Retinal pigment epithelial cell (primary cell): ENCODE measurements around the gene CNPY1.

Experiments used
- DNase-seq: peaks from one replicate; pipeline ENCODE4 v3.0.0-alpha.2; 2010; ENCODE audit warnings: low read depth
- H3K4me3 ChIP-seq: 2 replicates; pipeline ENCODE4 v1.5.1; 2011; ENCODE audit warnings: mild to moderate bottlenecking, low read length, control low read depth, moderate library complexity
- TF ChIP-seq, protein P1 (sequence below): conservative IDR thresholded peaks from 2 replicates; pipeline ENCODE4 v1.5.1; 2011; ENCODE audit warnings: low read depth, low read length, control low read depth, inconsistent platforms

Gene CNPY1

DNA sequence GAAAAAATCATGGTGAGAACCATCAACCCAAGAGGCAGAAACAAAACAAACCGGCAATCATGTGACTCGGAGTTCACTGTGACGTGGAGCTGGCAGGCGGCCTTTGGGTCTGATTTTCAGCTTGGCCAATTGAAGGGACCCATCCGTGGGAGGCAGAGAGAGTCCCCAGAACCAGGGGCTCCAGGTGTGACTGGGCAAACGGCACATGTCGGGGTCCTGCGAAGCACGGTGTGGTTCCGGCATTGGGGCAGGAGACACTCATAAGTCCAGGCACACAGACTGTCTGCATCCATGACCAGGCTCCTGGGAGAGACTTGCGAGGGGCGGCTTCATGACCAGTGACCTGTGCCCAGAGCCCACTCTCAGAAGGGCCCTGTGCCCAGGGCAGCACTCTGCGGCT lies 12.6 kb upstream of the CNPY1 start:
- no peak for DNase-seq
- TF ChIP-seq, protein P1, sequence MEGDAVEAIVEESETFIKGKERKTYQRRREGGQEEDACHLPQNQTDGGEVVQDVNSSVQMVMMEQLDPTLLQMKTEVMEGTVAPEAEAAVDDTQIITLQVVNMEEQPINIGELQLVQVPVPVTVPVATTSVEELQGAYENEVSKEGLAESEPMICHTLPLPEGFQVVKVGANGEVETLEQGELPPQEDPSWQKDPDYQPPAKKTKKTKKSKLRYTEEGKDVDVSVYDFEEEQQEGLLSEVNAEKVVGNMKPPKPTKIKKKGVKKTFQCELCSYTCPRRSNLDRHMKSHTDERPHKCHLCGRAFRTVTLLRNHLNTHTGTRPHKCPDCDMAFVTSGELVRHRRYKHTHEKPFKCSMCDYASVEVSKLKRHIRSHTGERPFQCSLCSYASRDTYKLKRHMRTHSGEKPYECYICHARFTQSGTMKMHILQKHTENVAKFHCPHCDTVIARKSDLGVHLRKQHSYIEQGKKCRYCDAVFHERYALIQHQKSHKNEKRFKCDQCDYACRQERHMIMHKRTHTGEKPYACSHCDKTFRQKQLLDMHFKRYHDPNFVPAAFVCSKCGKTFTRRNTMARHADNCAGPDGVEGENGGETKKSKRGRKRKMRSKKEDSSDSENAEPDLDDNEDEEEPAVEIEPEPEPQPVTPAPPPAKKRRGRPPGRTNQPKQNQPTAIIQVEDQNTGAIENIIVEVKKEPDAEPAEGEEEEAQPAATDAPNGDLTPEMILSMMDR = no peak
- no peak overlapping the region for H3K4me3 ChIP-seq

DNA sequence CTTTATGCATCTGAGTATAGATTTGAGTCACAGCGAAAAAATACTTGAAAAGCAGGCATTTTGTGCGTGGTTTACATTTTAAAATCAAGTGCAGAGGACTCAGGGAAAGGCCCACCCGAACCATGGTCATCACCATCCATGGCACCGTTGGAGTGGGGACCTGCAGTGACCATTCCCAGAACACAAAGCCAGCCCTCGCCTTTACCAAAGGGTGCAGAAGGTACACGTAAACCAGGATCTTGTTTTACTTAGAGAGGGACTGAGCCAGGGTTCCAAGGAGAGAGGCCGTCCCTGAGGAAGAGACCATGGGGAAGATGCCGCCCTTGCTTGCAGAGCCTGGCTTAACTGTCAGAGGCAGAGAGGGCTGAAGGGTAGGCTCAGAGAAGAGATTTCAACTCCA lies 12.0 kb upstream of the CNPY1 start:
- no peak overlapping the region for H3K4me3 ChIP-seq
- TF ChIP-seq, protein P1 = no peak
- no peak for DNase-seq

- H3K4me3 ChIP-seq = no peak overlapping the region
- no peak for DNase-seq
- TF ChIP-seq, protein P1 = no peak
These were observed 11.4 kb upstream of the CNPY1 start for GRCh38 chr7:155557778-155558177.

DNA sequence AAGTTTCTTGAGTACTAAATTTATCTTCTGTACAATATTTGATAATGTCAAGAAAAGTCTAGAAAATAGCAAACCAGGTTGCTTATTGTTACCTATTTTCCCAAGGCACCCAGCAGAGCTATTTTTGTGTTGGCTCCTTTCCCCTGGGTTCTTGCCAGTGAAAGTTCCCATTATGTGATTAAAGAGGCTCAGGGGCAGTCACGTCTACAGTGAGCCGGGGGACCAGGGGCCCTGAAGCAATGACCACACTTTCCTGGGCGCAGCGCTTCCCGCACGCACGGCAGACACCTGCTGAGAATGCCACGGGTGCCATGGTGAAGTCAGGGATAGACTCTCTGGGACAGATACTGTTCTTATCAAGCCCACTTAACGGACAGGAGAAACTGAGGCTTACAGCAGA lies 10.4 kb upstream of the CNPY1 start:
- DNase-seq = no peak
- no peak overlapping the region for H3K4me3 ChIP-seq
- TF ChIP-seq, protein P1 = no peak

DNA sequence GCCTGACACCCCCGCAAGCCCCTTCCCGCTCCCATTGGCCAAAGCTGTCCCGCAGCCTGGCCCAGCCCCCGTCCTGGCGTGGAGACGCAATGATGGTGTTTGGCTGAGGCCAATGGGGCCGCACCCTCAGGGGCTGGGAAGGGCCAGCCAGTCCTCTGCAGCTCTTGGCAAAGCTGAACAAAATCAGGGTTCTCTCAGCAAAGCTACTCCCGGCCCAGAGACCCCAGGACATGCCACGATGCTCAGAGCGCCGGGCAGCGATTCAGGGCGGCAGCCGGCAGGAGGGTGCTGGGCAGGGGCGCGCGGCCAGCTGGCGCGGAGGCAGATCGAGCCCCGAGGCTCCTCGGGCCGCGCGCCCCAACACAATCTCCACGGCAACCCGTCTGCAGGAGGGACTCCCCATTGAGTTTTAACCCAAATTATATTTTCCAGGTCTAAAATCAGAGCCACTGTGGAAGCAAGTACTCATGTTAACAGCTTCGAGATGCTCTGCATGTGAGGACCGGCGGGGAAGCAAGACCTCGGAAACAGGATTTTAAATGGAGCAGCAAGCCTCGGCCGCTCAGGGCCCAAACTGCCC lies 8.8 kb upstream of the CNPY1 start:
- DNase-seq = no peak
- H3K4me3 ChIP-seq = no peak overlapping the region
- TF ChIP-seq, protein P1 = no peak

DNA sequence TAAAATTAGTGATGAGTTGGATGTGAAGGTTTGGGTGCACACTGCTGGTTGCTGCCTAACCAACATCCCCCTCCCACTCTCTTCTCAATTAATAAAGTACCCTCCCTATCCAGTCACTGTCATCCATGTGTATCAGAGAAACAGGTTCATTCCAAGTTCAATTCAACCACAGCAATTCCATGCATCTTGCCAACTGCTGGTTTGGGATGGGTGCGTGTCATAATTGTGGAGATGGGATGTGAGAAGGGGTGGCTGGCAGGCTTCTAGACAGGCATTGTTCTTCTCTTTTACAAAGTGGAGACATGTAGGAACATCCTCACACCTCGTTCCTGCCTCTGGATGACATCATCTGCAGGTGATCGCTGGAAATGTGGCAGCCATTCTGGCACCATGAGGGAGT lies 7.5 kb upstream of the CNPY1 start:
- TF ChIP-seq, protein P1 = no peak

DNA sequence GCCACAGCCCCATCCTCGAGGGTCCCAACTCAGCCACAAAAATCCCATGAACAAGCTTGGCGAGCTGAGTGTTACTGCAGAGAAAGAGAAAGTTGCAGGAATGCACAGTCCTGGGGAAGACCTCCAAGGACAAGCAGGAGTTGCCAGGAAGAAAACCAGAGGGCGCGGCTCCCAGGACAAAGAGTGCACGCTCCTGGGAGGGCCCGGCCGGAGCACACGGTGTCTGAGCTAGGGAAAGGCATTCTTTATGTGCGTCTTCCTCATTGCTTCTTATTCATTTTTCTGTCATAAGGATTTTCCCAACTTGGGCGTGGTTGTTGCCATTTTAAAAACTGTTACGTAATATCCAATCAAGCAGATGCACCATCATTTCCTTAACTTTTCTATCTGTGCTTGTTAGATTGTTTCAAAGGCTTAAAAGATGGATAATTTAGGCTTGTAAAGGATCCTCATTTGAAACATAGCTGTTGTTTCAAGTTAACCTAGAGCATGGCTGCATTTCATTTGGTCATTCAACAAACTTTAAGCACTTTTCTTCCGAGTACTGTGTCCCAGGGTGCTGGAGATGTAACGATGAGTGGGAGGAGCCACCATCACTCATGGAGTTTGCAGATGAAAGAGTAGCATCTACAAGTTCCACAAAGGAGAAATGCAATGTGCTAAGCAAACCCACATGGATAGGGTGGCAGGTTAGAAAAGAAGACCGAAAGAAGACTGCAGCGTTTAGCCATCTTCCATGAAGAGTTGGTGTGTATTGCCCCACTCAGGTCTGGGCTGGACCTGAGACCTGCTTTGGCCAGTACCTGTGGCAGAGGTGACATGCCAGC lies 5.6 kb upstream of the CNPY1 start:
- TF ChIP-seq, protein P1 = no peak
- no peak overlapping the region for H3K4me3 ChIP-seq

More for the DNA sequence above, 7.5 kb upstream of the CNPY1 start:
- DNase-seq = no peak
- no peak overlapping the region for H3K4me3 ChIP-seq

More for the DNA sequence above, 5.6 kb upstream of the CNPY1 start:
- DNase-seq = no peak
